ENCODE results near the gene TNNI3K. TPM values are rescaled to one million over a fixed set of nuclear protein-coding genes. Genes with fewer than 3 reads are reported as not detected.

TNNI3K gene
- total RNA-seq, 1 donor from 2014 or later = 89.7 TPM

DNA sequence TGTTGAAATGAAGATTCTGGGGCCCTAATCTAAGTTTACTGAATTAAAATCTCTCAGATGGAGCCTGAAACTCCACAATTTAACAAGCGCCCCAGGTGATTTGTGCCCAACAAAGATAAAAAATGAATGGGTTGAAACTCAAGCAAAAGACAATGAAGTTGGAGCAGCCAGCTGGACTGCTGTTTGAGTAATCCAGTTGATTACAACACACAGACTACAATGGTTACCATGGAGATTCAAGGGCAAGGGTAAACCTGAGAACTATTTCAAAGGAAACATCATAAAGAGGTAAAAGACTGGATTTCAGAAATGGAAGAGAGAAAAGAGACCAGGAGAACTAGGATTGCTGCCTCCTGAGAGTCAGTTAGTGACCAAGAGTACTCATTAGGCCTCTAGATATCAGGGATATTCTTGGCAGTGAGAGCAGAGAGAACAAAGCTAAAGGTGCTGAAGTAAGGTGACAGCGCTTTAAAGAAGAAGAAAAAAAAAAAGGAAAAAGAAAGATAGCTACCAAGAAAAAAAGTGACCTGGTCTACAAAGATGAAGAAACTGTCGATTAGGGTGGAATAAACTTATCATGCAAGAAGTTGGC, 232.7 kb downstream of the TNNI3K start:
- DNase-seq = no peak
- Histone ChIP-seq H3K9me3 (replicated peaks) (peaks cover 3% of the 10 kb centered on the region), H3K4me3 (no peak overlapping the region), H3K27me3 (ENCODE audit: low read depth) (no peaks in the 10 kb centered on the region), H3K4me1 (peaks cover 54% of the 10 kb centered on the region), H3K27ac (replicated peaks) (peak overlapping the region; percentile 78), H3K36me3 (peaks cover 8% of the 10 kb centered on the region)
- intact Hi-C loops (cut with micrococcal nuclease) = no loop called here
- TF ChIP-seq, protein P1, sequence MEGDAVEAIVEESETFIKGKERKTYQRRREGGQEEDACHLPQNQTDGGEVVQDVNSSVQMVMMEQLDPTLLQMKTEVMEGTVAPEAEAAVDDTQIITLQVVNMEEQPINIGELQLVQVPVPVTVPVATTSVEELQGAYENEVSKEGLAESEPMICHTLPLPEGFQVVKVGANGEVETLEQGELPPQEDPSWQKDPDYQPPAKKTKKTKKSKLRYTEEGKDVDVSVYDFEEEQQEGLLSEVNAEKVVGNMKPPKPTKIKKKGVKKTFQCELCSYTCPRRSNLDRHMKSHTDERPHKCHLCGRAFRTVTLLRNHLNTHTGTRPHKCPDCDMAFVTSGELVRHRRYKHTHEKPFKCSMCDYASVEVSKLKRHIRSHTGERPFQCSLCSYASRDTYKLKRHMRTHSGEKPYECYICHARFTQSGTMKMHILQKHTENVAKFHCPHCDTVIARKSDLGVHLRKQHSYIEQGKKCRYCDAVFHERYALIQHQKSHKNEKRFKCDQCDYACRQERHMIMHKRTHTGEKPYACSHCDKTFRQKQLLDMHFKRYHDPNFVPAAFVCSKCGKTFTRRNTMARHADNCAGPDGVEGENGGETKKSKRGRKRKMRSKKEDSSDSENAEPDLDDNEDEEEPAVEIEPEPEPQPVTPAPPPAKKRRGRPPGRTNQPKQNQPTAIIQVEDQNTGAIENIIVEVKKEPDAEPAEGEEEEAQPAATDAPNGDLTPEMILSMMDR (IDR thresholded peaks at IDR 0.05; ENCODE audit: borderline replicate concordance) = no peak

DNA sequence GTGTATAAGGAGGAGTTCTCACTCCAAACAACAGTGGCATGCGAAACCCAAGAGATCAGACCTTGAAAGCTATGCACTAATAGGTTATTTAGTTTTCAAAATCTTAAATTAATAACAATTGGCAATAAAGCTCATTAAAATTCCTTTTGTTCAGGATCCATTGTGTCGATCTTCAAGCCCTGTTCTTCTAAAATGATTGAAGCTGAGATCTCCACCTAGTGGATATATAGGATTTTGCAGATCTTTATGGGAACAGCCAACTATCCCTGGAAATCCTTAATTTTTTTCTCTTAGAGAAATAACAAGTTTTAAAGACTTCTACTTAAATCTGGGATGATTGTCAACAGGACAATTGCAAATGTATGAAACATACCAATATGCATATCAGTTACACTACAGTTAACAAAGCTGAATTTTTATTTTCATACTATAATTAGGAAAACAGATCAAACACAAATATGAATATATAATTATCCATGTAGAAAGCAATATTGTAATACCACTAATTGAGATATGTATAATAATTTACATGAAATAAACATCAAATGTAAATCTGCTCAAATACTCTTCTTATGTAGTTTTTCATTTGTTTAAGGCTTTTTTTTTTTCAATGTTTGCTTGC, 233.9 kb downstream of the TNNI3K start:
- peaks cover 54% of the 10 kb centered on the region for H3K4me1 ChIP-seq
- H3K4me3 ChIP-seq = no peak overlapping the region
- DNase-seq = no peak
- intact Hi-C loops (cut with micrococcal nuclease) = no loop called here
- H3K27me3 ChIP-seq (ENCODE audit: low read depth) = no peaks in the 10 kb centered on the region
- peak overlapping the region; percentile 78 for H3K27ac ChIP-seq (replicated peaks)
- TF ChIP-seq, protein P1 (IDR thresholded peaks at IDR 0.05; ENCODE audit: borderline replicate concordance) = peak; percentile 77
- H3K9me3 ChIP-seq (replicated peaks) = peaks cover 3% of the 10 kb centered on the region
- H3K36me3 ChIP-seq = peaks cover 8% of the 10 kb centered on the region

DNA sequence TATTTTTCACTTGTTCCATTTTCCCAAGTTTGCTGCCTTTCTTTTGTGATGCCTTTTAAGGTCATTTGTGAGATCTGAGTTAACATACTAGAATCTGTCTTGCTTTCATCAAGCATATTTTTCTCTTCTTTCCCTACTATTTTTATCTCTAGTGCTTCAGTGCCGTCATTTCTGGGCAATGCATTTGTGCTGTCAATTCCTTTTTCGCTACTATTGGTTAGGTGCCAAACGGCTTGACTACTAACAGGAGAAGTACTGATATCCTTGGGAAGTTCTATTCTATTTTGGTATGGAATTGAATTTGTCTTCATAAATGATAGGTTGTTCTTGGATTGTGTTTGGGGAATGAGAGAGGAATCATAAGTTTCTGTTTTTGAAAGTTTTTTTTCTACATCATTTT, 235.1 kb downstream of the TNNI3K start:
- peak overlapping the region; percentile 30 for H3K4me3 ChIP-seq
- H3K9me3 ChIP-seq (replicated peaks) = peaks cover 2% of the 10 kb centered on the region
- peak overlapping the region; percentile 78 for H3K27ac ChIP-seq (replicated peaks)
- H3K36me3 ChIP-seq = peaks cover 2% of the 10 kb centered on the region
- intact Hi-C loops (cut with micrococcal nuclease) = no loop called here
- no peaks in the 10 kb centered on the region for H3K27me3 ChIP-seq (ENCODE audit: low read depth)
- peaks cover 54% of the 10 kb centered on the region for H3K4me1 ChIP-seq
- no peak for DNase-seq
- TF ChIP-seq, protein P1 (IDR thresholded peaks at IDR 0.05; ENCODE audit: borderline replicate concordance) = no peak

DNA sequence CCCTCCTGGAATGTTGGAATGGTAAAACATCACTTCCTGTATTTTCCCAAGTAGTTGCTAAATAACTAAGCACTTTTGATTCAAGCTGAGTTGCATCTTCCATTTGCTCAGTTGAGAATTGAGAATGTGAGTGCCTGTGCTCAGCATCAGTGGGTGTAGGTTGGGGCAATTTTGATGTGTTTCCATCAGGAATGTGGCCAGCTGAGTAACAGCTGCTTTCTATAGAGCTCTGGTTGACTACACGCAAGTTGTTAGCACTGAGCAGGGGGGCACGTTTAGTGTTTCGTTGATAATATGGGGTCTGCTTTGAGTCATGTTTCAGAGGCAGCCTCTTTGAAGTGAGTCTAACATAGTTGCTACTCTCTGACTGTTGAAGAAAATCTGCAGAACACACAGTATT, 235.7 kb downstream of the TNNI3K start:
- no peaks in the 10 kb centered on the region for H3K27me3 ChIP-seq (ENCODE audit: low read depth)
- intact Hi-C loops (cut with micrococcal nuclease) = no loop called here
- H3K4me3 ChIP-seq = peak overlapping the region; percentile 30
- H3K9me3 ChIP-seq (replicated peaks) = no peaks in the 10 kb centered on the region
- peaks cover 54% of the 10 kb centered on the region for H3K4me1 ChIP-seq
- H3K36me3 ChIP-seq = no peaks in the 10 kb centered on the region
- DNase-seq = no peak
- TF ChIP-seq, protein P1 (IDR thresholded peaks at IDR 0.05; ENCODE audit: borderline replicate concordance) = no peak
- H3K27ac ChIP-seq (replicated peaks) = peak overlapping the region; percentile 78

DNA sequence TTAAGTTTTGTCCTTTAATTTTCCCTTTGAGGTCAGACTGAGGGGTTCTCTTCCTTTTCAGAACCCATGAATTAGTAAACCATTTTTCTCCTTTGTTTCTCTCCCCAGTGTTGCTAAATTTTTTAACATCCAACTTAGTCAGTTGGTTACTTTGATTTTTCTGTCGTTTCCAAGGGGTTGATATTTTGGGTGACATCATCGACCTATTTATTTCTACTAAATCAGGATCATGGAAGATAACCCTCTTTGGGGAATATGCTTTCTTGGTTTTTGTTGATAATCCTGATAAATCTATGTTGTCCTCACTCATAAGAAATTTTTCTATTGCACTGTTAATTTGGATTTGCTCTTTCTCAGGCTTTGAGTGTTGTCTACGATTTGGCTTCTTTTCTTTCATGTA, 236.3 kb downstream of the TNNI3K start:
- Histone ChIP-seq H3K36me3 (no peaks in the 10 kb centered on the region), H3K27ac (replicated peaks) (peak overlapping the region; percentile 78), H3K9me3 (replicated peaks) (no peaks in the 10 kb centered on the region), H3K4me1 (peaks cover 54% of the 10 kb centered on the region), H3K4me3 (no peak overlapping the region), H3K27me3 (ENCODE audit: low read depth) (no peaks in the 10 kb centered on the region)
- TF ChIP-seq, protein P1 (IDR thresholded peaks at IDR 0.05; ENCODE audit: borderline replicate concordance) = no peak
- DNase-seq = no peak
- intact Hi-C loops (cut with micrococcal nuclease) = no loop called here

Data from left ventricle myocardium inferior (tissue), 1 donor.